DMS 273 (cell line): ENCODE data around the gene CLCN6.

Source experiments
- DNase-seq: peaks from one replicate; lab custom pipeline; 2025; ENCODE audit not compliant: unreplicated experiment; lab: John Stamatoyannopoulos, UW

The CLCN6 gene

GRCh38 chr1:11778844-11779623, 27.0 kb upstream of the CLCN6 start:
- DNase-seq = peak; percentile 29

- DNase-seq = no peak
Observed at GRCh38 chr1:11779715-11780379, 26.1 kb upstream of the CLCN6 start.

- DNase-seq = no peak
Observed at GRCh38 chr1:11780380-11781147, 25.4 kb upstream of the CLCN6 start.

DNA sequence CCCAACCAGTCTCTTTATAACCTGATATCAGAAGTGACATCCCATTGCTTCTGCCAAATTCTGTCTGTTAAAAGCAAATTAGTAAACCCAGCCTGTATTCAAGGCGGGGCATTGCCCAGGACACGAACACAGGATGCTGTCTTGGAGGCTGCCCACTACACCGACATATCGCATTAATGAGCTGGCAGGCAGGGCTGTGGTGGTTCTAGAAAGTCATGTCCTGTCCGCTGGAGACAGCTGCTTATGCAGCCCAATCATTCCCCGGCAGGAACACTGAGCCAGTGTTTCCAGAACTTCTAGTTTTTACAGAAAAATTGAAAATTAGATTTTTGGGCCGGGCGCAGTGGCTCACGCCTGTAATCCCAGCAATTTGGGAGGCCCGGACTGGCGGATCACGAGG, 24.7 kb upstream of the CLCN6 start:
- DNase-seq = no peak

- no peak for DNase-seq
Observed at GRCh38 chr1:11782127-11782708, 23.8 kb upstream of the CLCN6 start.

GRCh38 chr1:11783556-11783955, 22.4 kb upstream of the CLCN6 start:
- no peak for DNase-seq

- DNase-seq = no peak
Observed at GRCh38 chr1:11784256-11784992, 21.6 kb upstream of the CLCN6 start.

- DNase-seq = peak; percentile 63
Observed at GRCh38 chr1:11784993-11785769, 20.8 kb upstream of the CLCN6 start.

GRCh38 chr1:11786168-11786567, 19.8 kb upstream of the CLCN6 start:
- no peak for DNase-seq

GRCh38 chr1:11787251-11787803, 18.7 kb upstream of the CLCN6 start:
- no peak for DNase-seq

DNA sequence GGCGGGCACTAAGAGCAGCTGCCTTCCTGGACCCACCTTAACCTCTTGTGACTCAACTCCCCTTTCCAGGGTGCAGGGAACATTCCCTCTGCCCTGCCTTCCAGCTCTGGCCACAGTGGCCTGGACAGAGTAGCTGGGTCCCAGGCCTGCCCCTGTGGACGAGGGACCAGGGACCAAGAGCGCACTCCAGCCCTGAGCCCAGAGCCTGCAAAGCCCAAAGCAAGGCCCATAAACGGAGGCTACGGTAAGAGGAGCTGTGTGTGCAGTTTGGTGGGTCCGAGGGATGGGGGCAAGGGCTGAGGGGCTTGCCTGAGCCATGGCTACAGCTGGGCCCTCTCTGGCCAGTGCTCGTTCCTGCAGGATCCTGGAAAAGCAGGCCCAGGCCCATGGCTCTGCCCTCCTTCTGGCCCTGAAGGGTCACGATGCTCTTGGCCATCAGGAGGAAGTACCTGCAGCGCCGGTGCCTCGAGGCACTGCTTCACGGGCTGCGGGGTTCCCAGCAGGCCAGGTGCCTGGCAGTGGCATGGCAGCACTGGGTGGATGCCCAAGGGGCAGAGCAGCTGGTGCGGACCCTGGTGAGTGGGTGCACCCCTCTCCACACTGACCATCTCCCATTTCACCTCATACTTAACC, 18.1 kb upstream of the CLCN6 start:
- no peak for DNase-seq

GRCh38 chr1:11788549-11789053, 17.4 kb upstream of the CLCN6 start:
- DNase-seq = no peak

DNA sequence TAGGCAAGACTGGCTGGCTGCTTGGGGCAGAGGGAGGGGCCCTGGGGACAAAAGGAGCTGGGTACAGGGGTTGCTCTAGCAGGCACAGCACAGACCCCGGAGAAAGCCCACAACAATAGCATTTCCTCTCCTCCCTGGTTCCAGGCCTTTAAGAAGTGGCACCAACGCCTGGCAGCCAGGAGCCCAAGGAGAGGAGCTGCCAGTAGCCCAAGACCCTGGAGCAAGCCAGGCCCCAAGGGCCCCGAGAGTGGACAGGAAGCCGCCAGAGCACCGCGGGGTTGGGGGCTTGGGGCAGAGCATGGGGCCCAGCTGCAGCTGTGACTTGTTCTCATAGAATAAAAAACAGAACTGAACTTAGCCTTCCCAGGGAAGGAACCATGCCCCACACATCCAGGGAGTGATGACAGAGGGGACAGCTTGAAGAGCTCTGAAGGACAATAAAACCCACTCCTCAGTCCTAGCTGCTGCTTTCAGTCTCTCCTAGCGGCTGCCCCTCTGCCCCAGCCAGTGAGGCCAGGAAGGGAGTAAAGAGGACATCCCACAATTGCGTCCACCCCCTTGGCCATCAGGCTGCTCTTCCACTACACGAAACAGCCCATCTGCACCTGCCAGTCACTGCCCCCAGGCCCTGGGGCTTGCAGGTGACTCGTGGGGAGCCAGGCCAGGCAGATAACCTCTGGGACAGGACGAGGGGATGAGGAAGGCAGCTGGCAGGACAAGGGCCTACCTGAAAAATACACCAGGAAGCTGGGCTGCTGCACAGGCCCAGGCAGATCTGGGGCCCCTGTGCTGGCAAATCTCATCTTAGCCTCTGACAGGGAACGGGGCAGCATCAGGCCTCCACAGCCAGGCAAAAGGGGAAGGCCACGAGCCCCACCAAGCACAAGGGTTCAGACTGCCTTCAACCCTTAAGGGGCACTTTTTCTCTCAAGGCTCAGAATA, 16.6 kb upstream of the CLCN6 start:
- DNase-seq = no peak

- no peak for DNase-seq
Observed at GRCh38 chr1:11790101-11790879, 15.7 kb upstream of the CLCN6 start.

GRCh38 chr1:11790880-11791715, 14.9 kb upstream of the CLCN6 start:
- DNase-seq = no peak

- no peak for DNase-seq
Observed at GRCh38 chr1:11792106-11792505, 13.9 kb upstream of the CLCN6 start.
